ENCODE results near the gene ZNF770.

The ZNF770 gene, protein sequence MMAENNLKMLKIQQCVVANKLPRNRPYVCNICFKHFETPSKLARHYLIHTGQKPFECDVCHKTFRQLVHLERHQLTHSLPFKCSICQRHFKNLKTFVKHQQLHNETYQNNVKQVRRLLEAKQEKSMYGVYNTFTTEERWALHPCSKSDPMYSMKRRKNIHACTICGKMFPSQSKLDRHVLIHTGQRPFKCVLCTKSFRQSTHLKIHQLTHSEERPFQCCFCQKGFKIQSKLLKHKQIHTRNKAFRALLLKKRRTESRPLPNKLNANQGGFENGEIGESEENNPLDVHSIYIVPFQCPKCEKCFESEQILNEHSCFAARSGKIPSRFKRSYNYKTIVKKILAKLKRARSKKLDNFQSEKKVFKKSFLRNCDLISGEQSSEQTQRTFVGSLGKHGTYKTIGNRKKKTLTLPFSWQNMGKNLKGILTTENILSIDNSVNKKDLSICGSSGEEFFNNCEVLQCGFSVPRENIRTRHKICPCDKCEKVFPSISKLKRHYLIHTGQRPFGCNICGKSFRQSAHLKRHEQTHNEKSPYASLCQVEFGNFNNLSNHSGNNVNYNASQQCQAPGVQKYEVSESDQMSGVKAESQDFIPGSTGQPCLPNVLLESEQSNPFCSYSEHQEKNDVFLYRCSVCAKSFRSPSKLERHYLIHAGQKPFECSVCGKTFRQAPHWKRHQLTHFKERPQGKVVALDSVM

GRCh38 chr15:34988027-34988902 lies at the start of gene ZNF770:
ZNF770 (minus strand) TSS chr15:34988287; CDS start chr15:34983434, 4,853 bp downstream.
- peak; percentile 74 for DNase-seq

- no peak for DNase-seq
These were observed 40.3 kb upstream of the ZNF770 start for GRCh38 chr15:35028235-35028984.

DNA sequence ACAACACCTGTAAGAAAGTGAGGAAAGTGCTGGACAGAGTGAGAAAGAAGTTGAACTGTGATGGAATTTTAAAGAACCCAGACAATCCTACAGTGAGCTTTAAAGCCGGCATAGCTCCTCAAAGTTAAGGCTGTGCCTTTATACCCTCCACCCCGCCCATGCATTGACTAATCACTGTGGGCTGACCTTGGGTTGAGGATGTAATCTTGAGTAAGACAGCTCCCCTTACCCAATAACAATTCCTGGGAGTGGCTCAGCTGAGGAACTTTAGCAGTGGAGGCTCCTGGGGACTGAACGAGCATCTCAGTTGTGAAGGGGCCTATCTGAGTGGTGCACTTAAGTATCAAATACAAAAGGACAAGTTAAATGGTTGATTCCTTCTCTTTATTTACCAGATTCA lies 35.7 kb upstream of the ZNF770 start:
- no peak for DNase-seq

- no peak for DNase-seq
These were observed 32.9 kb upstream of the ZNF770 start for GRCh38 chr15:35020974-35021373.

- peak; percentile 56 for DNase-seq
These were observed 31.6 kb upstream of the ZNF770 start for GRCh38 chr15:35019404-35020327.

DNA sequence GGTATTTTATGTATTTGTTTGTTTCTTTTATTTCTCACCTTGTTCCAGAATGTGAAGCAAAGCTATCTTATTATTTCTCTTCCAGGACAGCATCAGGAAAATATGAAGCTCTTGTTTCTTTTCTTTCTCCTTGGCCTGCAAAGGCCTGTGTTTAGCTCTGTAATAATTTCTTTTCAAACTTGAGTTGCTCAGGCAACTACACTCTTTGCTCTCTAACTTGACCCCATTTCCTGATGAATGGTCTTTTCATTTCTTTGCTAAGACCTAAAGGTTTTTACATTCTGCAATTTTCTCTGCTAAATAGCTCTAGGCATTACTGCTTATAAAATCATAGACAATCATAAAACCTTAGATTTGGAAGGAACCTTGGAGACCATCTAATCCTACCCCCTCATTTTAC lies 26.2 kb upstream of the ZNF770 start:
- DNase-seq, result no peak

DNA sequence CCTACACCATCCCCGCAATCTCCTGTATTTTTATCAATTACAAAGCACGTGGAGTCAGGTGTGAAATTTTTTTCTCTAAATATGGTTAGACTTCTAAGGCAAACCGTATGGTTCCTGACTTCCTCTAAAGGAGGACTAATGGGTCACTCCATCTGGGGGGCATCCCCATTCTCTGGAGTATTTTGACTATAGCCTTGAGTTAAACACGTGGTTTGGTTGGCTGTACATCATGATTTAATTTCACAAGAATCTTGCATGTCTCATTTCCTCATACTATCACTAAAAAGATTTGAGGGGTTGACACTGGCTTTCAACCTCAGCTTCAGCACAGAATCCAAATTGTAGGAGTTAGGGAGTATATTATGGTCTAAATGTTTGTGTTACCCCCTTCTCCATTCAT lies 25.3 kb upstream of the ZNF770 start:
- peak; percentile 62 for DNase-seq

- DNase-seq, result no peak
These were observed 19.3 kb upstream of the ZNF770 start for GRCh38 chr15:35007397-35007796.

- DNase-seq, result no peak
These were observed 17.8 kb upstream of the ZNF770 start for GRCh38 chr15:35005933-35006332.

DNA sequence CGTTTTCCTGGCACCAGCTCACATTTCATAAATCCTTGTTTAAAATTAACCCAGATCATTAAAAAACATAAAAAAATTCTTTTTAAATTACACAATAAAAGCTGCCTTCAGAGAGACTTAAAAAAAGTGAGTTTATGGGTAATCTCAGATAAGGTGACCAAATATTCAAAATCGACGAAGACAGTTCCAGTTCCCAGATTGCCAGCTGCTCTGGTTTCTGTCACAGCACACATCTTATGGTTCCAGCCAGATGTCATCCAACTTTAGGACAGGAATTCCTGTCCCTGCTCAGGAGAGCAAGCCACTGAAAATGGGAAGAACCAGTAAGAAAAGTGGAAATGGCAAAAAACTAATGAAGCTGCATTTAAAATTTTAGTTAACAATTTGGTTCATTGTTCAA lies 15.8 kb upstream of the ZNF770 start:
- no peak for DNase-seq

DNA sequence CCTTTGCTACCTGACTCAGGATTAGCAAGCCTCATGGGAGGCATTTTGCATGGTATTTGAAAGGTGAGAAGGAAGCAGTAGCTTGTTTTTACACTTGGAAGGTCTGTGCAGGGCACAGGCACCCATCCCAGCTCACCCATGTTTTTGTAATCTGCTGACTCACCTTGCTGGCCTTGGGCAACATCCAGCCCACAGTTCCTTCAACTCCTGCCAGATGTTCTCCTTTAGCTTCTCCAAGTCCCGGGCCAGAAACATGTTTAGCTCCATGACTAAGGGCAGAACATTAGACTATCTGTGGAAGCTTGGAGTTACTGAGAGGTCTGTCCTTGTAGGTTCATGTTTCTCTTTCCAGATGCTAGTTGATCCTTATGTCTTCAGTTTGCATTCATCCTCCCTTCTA lies 12.4 kb upstream of the ZNF770 start:
- peak; percentile 73 for DNase-seq

GRCh38 chr15:34999906-35000305 lies 11.8 kb upstream of the ZNF770 start:
- no peak for DNase-seq

GRCh38 chr15:34994925-34995324 lies 6.8 kb upstream of the ZNF770 start:
- no peak for DNase-seq

DNA sequence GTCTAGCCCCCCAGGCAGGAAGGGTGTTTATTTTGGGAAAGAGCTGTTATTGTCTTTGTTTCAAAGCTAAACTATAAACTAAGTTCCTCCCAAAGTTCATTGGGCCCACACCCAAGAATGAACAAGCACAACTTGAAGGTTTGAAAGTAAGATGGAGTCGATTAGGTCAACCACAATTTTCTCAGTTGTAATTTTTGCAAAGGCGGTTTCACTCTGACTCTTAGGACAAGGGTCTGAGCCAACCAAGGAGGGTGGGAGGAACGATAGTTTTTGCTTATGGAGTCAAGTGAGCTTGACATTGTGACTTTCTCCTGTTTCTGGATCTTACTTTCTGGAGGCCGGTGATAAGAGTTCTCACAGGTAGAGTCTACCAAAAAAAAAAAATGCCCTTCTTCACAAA lies 5.8 kb upstream of the ZNF770 start:
- no peak for DNase-seq

GRCh38 chr15:34993412-34993811 lies 5.3 kb upstream of the ZNF770 start:
- peak; percentile 27 for DNase-seq

- DNase-seq, result no peak
These were observed 469 bp downstream of the ZNF770 start for GRCh38 chr15:34987609-34988026.

DNA sequence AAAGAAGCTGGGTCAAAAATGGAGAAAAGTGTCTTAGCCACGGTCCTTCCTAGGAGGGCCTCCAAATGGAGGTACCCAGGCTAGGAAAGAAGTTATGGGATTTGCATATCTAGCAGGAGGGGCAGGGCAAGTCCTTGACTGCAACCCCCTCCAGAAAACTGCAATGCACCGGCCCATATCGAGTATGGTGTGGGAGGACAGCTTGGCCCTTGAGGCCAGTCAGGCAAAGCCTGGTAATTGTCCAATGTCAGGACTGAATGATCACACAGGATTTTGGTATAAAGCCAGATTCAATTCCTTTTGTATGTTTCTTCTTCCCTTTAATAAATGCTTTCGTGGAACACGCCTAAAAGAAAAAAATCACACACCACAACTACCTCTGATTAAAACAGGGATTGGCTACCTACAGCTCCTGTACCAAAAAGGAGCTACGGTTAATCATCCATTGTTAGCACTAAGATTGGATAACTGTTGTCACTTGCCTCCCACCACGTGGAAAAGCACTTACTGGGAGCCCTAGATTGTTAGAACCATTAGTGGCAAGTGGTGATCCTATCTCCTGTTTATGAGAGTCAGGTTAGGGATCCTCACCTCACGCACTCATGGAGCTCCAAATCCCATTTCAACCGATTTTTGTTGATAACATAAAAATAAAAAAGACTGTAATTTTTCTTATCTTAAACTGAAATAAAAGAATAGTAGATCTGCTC lies 1.2 kb downstream of the ZNF770 start:
- peak; percentile 3 for DNase-seq

DNA sequence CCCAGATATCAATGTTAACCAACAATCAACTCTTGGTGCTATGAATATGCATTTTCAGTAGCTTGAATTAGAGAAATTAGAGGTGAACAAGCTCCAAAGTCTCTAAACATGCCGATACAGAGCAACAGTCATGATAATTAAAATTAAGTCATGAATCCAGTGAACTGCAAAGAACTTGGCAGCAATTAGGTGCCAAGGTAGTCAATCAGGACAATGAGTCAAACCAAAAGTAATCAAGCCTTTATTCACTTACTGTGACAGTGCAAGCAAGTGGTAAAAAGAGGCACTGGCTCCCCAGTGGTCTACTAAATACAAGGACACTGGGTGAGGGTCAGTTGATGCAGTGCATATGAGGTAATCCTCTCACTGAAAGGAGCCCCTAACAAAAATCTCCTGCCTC lies 1.8 kb downstream of the ZNF770 start:
- DNase-seq, result no peak

DNA sequence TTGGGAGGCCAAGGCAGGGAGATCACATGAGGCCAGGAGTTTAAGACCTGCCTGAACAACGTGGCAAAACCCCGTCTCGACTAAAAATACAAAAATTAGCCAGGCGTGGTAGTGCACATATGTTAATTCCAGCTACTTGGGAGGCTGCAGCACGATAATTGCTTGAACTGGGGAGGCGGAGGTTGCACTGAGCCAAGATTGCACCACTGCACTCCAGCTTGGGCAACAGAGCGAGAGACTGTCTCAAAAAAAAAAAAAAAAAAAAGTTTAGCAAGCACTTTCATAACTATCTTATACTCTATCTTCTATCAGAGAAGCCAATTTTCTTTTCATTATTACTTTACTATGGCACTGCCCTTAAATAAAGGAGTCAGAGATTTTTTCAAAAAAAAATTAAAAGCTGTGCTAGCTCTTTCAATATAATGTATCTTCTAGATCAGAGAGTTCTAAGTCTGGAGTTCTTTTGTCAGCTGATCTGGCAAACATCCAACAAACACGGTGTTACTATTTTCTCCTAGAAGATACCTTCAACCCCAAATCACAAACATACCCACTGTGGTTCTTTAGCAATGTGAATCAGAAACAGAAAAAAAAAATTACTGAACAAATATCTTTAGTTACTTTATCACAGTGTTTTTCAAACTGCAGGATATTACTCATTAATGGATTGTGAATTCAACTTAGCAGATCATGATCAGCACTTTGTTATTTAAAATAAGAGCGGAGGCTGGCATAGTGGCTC lies 3.0 kb downstream of the ZNF770 start:
- DNase-seq, result no peak

GRCh38 chr15:34976743-34977142 lies 11.3 kb downstream of the ZNF770 start:
- DNase-seq, result no peak
